Type B pancreatic cell (in vitro differentiated cells): Measurements from ENCODE around the gene SRPK1. TPM values are rescaled to one million over a fixed set of nuclear protein-coding genes. Genes with fewer than 3 reads are reported as not detected.
"Not testable (repeated sequence)": the region's sequence is repeated elsewhere in the genome, so short reads cannot be mapped to it uniquely, and the experiment has no call there.

Experiments used
- DNase-seq: peaks from one replicate; pipeline ENCODE4 v3.0.0; 2021; ENCODE audit warnings: mixed read lengths; ENCODE audit not compliant: unreplicated experiment; ENCODE audit errors: extremely low spot score
- H3K27ac Mint-ChIP-seq: 2 replicates; pipeline ENCODE4 v1.8.0; 2021; ENCODE audit warnings: mild to moderate bottlenecking, mixed read lengths
- H3K27me3 Mint-ChIP-seq: 2 replicates; pipeline ENCODE4 v1.8.0; 2021; ENCODE audit warnings: mixed read lengths
- H3K36me3 Mint-ChIP-seq: 2 replicates; pipeline ENCODE4 v1.8.0; 2021; ENCODE audit warnings: mixed read lengths
- H3K4me1 Mint-ChIP-seq: one replicate; pipeline ENCODE4 v1.8.0; 2021; ENCODE audit warnings: mixed read lengths; ENCODE audit not compliant: unreplicated experiment
- H3K4me3 Mint-ChIP-seq: 2 replicates; pipeline ENCODE4 v1.8.0; 2021; ENCODE audit warnings: mild to moderate bottlenecking, mixed read lengths
- H3K9me3 Mint-ChIP-seq: 2 replicates; pipeline ENCODE4 v1.8.0; 2021; ENCODE audit warnings: mixed read lengths
- total RNA-seq: library from RNA; stranded (reverse); gene quantifications from 2 replicates; pipeline ENCODE4 v1.2.1, GENCODE V29; 2021; ENCODE audit warnings: low replicate concordance
- TF ChIP-seq, protein P1 (sequence below): fragments of 200-600 bp; sonication (generic); conservative IDR thresholded peaks from 2 replicates; pipeline ENCODE4 v1.5.0; 2021; ENCODE audit warnings: antibody characterized with exemption, mild to moderate bottlenecking

Gene SRPK1
- total RNA-seq, 1 donor from 2014 or later = 73.8 TPM

DNA sequence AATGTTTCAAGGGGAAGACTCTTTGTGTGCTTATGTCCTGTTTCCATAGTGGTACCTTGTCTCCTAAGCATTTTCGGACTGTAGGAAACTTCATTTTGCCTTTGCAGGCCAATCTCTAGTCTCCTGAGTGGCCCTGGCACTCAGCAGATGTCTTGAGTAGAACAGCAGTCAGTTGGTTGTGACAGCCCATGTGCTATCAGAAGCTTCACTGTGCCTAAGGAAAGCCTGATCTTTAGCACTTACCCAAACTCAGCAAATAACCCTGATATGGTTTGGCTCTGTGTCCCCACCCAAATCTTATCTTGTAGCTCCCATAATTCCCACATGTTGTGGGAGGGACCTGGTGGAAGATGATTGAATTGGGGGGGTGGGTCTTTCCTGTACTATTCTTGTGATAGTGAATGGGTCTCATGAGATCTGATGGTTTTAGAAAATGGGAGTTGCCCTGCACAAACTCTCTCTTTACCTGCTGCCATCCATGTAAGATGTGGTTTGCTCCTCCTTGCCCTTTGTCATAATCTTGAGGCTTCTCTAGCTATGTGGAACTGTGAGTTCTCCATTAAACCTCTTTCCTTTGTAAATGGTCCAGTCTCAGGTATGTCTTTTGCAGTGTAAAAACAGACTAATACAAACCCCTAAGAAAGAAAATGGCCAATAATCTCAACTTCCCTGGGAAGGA is 15.9 kb upstream of the SRPK1 start:
- H3K27me3 Mint-ChIP-seq = no peaks in the 10 kb centered on the region
- no peak for DNase-seq
- peaks cover 4% of the 10 kb centered on the region for H3K9me3 Mint-ChIP-seq
- no peak overlapping the region for H3K27ac Mint-ChIP-seq
- H3K4me3 Mint-ChIP-seq = no peak overlapping the region
- no peaks in the 10 kb centered on the region for H3K36me3 Mint-ChIP-seq
- no peaks in the 10 kb centered on the region for H3K4me1 Mint-ChIP-seq
- TF ChIP-seq, protein P1, sequence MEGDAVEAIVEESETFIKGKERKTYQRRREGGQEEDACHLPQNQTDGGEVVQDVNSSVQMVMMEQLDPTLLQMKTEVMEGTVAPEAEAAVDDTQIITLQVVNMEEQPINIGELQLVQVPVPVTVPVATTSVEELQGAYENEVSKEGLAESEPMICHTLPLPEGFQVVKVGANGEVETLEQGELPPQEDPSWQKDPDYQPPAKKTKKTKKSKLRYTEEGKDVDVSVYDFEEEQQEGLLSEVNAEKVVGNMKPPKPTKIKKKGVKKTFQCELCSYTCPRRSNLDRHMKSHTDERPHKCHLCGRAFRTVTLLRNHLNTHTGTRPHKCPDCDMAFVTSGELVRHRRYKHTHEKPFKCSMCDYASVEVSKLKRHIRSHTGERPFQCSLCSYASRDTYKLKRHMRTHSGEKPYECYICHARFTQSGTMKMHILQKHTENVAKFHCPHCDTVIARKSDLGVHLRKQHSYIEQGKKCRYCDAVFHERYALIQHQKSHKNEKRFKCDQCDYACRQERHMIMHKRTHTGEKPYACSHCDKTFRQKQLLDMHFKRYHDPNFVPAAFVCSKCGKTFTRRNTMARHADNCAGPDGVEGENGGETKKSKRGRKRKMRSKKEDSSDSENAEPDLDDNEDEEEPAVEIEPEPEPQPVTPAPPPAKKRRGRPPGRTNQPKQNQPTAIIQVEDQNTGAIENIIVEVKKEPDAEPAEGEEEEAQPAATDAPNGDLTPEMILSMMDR = no peak

DNA sequence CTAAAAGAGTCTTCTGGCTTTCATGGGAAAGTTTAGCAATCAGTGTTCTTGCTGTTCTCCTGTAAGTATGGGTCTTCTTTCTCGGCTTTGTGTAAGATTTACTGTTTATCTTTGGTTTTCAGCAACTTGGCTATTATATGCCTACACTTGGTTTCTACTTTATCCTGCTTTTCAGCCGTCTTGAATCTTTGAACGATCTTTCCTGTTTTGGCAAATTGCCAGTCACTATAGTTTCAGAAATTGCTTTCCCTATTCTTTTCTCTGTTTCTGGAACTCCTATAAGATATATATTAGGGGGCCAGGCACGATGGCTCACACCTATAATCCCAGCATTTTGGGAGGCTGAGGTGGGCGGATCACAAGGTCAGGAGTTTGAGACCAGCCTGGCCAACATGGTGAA is 14.6 kb upstream of the SRPK1 start:
- Mint-ChIP-seq H3K4me1 (peaks cover 5% of the 10 kb centered on the region), H3K36me3 (no peaks in the 10 kb centered on the region), H3K27me3 (peaks cover 6% of the 10 kb centered on the region), H3K27ac (no peak overlapping the region), H3K9me3 (peaks cover 4% of the 10 kb centered on the region), H3K4me3 (no peak overlapping the region)
- TF ChIP-seq, protein P1 = no peak
- no peak for DNase-seq

DNA sequence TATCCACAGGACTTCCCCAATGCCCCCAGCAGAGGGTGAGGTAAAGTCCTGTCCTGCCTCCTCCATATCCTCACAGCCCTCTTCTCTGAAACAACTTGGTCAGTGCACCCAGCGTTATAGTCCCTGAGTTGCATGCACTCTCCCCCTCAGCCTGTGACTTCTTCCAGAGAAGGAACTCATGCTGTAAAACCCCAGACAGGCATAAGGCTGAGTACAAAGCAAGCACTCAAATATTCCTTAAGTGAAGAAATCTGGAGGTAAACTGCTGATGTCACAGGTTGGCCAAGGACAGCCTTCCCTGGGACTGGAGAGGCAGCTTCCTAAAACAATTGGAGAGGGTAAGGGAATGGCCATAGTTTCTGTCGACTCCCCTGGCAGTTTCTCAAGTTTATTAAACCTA is 12.9 kb upstream of the SRPK1 start:
- peaks cover 5% of the 10 kb centered on the region for H3K4me1 Mint-ChIP-seq
- peaks cover 7% of the 10 kb centered on the region for H3K27me3 Mint-ChIP-seq
- H3K27ac Mint-ChIP-seq = no peak overlapping the region
- no peak overlapping the region for H3K4me3 Mint-ChIP-seq
- TF ChIP-seq, protein P1 = no peak
- DNase-seq = no peak
- no peaks in the 10 kb centered on the region for H3K9me3 Mint-ChIP-seq
- no peaks in the 10 kb centered on the region for H3K36me3 Mint-ChIP-seq

DNA sequence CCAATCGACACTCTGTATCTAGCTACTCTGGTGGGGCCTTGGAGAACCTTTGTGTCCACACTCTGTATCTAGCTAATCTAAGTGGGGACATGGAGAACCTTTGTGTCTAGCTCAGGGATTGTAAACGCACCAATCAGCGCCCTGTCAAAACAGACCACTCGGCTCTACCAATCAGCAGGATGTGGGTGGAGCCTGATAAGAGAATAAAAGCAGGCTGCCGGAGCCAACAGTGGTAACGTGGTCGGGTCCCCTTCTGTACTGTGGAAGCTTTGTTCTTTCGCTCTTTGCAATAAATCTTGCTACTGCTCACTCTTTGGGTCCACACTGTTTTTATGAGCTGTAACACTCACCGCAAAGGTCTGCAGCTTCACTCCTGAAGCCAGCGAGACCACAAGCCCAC is 11.0 kb upstream of the SRPK1 start:
- not testable (repeated sequence) for H3K36me3 Mint-ChIP-seq, H3K4me1 Mint-ChIP-seq, H3K27ac Mint-ChIP-seq, DNase-seq, H3K27me3 Mint-ChIP-seq, H3K9me3 Mint-ChIP-seq
- peak overlapping the region; percentile 36 for H3K4me3 Mint-ChIP-seq

DNA sequence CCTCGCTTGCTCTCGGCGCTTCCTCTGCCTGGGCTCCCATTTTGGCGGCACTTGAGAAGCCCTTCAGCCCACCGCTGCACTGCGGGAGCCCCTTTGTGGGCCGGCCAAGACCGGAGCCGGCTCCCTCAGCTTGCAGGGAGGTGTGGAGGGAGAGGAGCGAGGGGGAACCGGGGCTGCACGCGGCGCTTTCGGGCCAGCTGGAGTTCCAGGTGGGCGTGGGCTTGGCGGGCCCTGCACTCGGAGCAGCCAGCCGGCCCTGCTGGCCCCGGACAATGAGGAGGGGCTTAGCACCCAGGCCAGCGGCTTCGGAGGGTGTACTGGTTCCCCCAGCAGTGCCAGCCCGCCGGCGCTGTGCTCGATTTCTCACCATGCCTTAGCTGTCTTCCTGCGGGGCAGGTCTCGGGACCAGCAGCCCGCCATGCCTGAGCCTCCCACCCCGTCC is 10.2 kb upstream of the SRPK1 start:
- no peaks in the 10 kb centered on the region for H3K9me3 Mint-ChIP-seq
- H3K27me3 Mint-ChIP-seq = peaks cover 7% of the 10 kb centered on the region
- no peaks in the 10 kb centered on the region for H3K36me3 Mint-ChIP-seq
- H3K4me1 Mint-ChIP-seq = peaks cover 5% of the 10 kb centered on the region
- no peak for DNase-seq
- peak overlapping the region; percentile 49 for H3K4me3 Mint-ChIP-seq
- TF ChIP-seq, protein P1 = no peak
- no peak overlapping the region for H3K27ac Mint-ChIP-seq

DNA sequence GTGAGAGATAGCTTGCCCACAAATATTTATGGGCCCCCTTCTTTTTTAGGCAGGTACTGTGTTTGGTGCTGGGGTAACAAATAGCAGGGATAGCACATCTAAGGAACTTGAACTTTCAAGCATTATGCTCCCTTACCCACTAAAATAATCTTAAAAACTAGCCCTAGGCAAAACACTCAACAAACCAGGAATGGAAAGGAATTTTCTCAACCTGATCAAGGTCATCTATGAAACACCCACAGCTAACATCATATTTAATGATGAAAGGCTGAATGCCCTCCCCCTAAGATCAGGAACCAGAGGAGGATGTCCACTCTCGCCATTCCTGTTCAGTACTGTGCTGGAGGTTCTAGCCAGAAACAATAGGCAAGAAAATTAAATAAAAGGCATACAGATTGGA is 8.7 kb upstream of the SRPK1 start:
- TF ChIP-seq, protein P1 = no peak
- H3K4me1 Mint-ChIP-seq = peaks cover 5% of the 10 kb centered on the region
- H3K27me3 Mint-ChIP-seq = peaks cover 7% of the 10 kb centered on the region
- H3K36me3 Mint-ChIP-seq = no peaks in the 10 kb centered on the region
- H3K27ac Mint-ChIP-seq = no peak overlapping the region
- no peak for DNase-seq
- no peak overlapping the region for H3K4me3 Mint-ChIP-seq
- no peaks in the 10 kb centered on the region for H3K9me3 Mint-ChIP-seq
